ENCODE results near the gene GDPD4.

The GDPD4 gene, protein sequence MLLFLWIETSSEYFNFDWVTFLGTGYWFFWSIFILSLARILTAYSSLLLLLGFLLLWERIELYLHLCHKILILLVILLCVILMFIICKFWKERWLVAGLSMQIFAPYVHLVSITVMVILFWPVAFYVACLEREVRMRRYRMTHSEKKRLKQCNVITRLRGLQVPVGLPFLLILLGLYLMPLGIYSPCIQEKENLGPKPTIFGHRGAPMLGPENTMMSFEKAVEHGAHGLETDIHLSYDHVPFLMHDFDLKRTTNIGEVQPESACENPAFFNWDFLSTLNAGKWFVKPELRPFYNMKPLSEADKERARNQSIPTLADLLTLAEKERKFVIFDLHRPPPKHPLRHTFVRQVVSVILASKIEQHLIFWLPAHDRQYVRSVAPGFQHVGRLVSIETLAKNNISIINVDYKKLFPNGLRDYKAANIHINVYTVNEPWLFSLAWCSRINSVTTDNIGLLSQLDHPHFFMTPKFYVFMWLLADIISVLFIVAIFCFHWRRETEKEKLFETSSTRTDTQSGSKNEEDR

DNA sequence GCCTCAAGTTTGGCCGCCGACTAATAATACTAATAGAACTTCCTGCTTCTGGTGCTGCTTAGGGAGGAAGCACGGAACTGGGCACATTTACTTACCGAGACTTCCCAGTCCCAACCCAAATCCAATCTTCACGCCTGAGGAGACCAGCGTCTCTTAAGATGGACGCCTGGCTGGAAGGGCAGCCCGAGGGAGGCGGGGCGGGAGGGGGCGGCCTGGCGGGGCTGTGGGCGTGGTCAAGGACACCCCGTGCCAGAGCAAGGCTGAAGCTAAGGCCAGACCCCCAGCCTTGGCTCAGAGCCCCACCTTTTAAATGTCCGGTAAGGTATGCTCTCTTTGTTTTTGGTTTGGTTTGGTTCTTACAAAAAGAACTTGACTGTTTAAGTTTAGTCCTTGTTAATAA is at the start of gene GDPD4:
Gene GDPD4 (minus strand): TSS at position 177 of the 400 bp plus-strand sequence. CDS start 16,549 bp downstream, outside the sequence.
- TF ChIP-seq, protein P1, sequence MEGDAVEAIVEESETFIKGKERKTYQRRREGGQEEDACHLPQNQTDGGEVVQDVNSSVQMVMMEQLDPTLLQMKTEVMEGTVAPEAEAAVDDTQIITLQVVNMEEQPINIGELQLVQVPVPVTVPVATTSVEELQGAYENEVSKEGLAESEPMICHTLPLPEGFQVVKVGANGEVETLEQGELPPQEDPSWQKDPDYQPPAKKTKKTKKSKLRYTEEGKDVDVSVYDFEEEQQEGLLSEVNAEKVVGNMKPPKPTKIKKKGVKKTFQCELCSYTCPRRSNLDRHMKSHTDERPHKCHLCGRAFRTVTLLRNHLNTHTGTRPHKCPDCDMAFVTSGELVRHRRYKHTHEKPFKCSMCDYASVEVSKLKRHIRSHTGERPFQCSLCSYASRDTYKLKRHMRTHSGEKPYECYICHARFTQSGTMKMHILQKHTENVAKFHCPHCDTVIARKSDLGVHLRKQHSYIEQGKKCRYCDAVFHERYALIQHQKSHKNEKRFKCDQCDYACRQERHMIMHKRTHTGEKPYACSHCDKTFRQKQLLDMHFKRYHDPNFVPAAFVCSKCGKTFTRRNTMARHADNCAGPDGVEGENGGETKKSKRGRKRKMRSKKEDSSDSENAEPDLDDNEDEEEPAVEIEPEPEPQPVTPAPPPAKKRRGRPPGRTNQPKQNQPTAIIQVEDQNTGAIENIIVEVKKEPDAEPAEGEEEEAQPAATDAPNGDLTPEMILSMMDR (IDR thresholded peaks at IDR 0.05; ENCODE audit: borderline replicate concordance, insufficient read depth, low read depth, low read length): no peak
- no peak within 1 kb of the TSS for H3K4me3 ChIP-seq (ENCODE audit: low read depth, low read length)

DNA sequence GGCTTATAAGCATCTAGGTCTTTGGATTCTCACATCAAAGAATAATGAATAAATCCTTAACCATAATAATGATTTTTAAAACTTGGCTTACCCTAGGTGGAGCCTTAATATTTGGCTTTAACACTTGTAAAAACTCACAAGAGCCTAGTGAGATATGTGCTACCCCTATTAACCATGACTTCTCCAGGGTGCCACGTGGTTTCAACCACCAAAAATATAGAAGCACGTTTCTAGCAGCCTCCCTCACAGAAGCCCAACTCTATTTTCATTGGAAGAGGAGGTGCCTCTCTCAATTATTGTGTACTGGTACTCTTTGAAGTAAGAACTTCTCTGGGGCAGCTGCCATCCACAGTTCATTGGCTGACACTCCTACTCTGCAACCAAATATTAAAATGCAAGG is 46.5 kb upstream of the GDPD4 start:
- TF ChIP-seq, protein P1 (IDR thresholded peaks at IDR 0.05; ENCODE audit: borderline replicate concordance, insufficient read depth, low read depth, low read length): no peak
- H3K4me3 ChIP-seq (ENCODE audit: low read depth, low read length): no peak overlapping the region

DNA sequence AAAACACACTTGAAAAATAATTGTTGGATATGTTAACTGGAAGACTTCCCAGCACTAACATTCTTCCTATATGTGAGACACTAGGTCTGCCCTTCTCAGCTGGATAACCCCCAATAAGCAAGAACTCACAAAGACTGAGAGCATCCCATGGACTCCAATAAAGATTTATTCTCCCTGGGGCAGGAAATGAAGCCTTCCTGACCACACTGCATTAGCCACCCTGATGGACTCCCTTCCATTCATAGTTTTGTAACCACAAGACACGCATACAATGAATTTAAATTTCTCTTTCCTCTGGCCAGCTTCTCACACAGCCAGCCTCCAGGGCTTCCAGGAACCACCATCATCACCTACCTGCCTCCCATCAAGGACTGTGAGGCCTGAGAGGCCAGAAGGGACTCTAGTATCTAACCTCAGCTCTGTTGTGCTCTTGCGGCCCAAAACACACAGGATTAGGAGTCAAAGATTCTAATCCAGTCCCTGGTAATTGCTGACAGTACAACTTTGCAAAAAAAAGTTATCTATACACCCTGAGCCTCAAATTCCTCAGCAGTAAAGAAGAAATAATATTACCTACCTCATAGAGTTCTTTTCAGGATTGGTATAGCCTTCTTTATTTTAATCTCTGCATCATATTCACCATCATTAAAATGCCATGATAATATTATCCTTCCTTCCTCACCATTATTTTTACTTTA is 45.6 kb upstream of the GDPD4 start:
- TF ChIP-seq, protein P1 (IDR thresholded peaks at IDR 0.05; ENCODE audit: borderline replicate concordance, insufficient read depth, low read depth, low read length): no peak
- no peak overlapping the region for H3K4me3 ChIP-seq (ENCODE audit: low read depth, low read length)

DNA sequence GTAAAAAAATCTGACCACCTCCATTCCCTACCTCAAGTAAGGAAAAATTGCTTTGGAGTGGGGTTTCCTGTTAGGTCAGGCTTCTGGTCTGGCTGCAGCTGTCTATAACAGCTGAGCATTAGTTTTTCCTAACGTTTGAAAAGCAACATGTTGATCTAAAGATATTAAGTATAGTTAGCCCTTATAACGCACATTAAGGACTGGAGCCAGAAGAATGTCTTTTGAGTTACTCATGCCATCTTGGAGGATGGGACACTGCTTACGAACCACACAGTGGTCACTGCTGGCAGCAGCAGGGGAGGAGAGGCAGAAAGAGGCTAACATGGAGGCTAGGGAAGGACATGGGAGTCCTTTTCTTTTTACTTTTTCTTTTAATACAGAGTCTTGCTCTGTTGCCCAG is 44.1 kb upstream of the GDPD4 start:
- TF ChIP-seq, protein P1 (IDR thresholded peaks at IDR 0.05; ENCODE audit: borderline replicate concordance, insufficient read depth, low read depth, low read length): no peak
- H3K4me3 ChIP-seq (ENCODE audit: low read depth, low read length): no peak overlapping the region

DNA sequence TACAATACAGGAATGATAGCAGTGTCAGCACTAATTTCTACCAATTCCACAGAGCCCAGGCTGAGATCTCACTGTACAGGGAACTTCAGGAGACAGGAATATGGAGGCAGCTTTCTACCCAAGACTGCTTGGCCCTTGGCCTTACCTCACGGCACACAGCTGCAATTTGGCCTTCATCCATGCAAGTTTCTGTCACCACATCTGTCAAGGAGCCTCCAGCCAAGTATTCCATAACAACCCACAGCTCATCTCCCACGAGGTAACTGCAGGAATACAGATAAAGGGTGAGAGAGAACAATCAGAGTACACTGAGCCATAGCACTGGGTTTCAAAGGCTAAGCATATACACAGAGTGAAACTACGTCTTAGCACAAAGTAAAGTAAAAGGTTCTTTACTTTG is 39.0 kb upstream of the GDPD4 start:
- TF ChIP-seq, protein P1 (IDR thresholded peaks at IDR 0.05; ENCODE audit: borderline replicate concordance, insufficient read depth, low read depth, low read length): no peak
- H3K4me3 ChIP-seq (ENCODE audit: low read depth, low read length): no peak overlapping the region

DNA sequence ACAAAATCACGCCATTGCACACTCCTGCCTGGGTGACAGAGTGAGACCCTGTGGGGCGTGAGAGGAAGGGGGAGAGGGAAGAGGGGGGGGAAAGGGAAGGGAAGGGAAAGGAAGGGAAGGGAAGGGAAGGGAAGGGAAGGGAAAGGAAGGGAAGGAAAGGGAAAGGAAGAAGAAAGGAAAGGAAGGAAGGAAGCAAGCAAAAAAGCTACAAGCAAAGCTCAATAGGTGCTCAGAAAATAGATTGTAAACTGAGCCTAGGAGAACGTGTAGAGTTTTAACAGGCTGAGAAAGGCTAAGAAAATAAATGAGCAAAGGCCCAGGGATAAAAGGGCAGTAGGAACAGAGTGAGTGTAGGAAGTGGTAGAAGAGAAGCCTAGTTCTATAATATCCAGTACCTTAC is 30.8 kb upstream of the GDPD4 start:
- TF ChIP-seq, protein P1 (IDR thresholded peaks at IDR 0.05; ENCODE audit: borderline replicate concordance, insufficient read depth, low read depth, low read length): no peak
- no peak overlapping the region for H3K4me3 ChIP-seq (ENCODE audit: low read depth, low read length)

Measured in GM12875 (cell line).